Uterus (tissue), 2 donors: Measurements from ENCODE around the gene BDKRB2.

Experiments used
- POLR2A ChIP-seq, 2 donors: fragments of 450-650 bp; IDR thresholded peaks; one replicate each; pipeline ENCODE4 v1.6.1; 2016; ENCODE audit warnings: antibody characterized with exemption in 2 of 2, mild to moderate bottlenecking in 1 of 2, moderate library complexity in 1 of 2
- TF ChIP-seq, protein P1 (sequence below), 4 experiments: fragments of 200-600 bp in 2 of 4; fragments of 450-650 bp in 2 of 4; sonication (generic) in 2 of 4; IDR thresholded peaks; one replicate each; pipeline ENCODE4 v1.5.1; 2016 to 2019; ENCODE audit warnings: antibody characterized with exemption in 4 of 4, mild to moderate bottlenecking in 2 of 4, moderate library complexity in 1 of 4

DNA sequence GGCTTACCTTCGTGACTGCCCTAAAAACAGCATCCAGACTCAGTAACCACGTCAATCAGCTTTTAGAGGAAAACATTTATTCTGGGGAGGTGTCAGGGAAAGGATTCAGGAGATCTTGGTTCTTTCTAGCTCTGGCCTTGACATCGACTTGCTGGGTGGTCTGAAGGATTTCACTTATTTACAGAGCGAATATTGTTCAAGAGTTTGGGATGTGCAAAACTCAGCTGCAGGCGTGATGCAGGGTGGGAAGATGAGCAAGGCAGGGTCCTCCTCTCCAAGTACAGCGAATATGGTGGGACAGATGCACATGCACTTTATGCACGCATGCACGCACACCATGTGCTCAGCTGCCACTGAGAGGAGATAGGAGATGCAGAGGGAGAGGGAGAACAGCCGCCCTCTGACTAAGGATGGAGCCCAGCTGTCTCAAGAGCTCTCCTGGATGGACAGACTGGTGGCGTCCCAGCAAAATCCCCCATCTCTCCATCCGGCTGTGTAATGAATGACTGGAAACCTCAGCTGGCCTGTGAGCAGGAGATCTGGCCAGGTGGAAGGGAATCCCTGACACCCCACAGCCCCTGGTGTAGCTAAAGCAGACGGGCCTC lies 27.0 kb downstream of the BDKRB2 start:
- TF ChIP-seq, protein P1, sequence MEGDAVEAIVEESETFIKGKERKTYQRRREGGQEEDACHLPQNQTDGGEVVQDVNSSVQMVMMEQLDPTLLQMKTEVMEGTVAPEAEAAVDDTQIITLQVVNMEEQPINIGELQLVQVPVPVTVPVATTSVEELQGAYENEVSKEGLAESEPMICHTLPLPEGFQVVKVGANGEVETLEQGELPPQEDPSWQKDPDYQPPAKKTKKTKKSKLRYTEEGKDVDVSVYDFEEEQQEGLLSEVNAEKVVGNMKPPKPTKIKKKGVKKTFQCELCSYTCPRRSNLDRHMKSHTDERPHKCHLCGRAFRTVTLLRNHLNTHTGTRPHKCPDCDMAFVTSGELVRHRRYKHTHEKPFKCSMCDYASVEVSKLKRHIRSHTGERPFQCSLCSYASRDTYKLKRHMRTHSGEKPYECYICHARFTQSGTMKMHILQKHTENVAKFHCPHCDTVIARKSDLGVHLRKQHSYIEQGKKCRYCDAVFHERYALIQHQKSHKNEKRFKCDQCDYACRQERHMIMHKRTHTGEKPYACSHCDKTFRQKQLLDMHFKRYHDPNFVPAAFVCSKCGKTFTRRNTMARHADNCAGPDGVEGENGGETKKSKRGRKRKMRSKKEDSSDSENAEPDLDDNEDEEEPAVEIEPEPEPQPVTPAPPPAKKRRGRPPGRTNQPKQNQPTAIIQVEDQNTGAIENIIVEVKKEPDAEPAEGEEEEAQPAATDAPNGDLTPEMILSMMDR (IDR thresholded peaks at IDR 0.05): no peak
- no peak for TF ChIP-seq POLR2A (IDR thresholded peaks at IDR 0.05)
